HG02610 (cell line): ENCODE data around the gene WDR70.
"Not testable (repeated sequence)": the region's sequence is repeated elsewhere in the genome, so short reads cannot be mapped to it uniquely, and the experiment has no call there.

ENCODE experiments used
- ATAC-seq: cut with Tn5 transposase; IDR thresholded peaks from one replicate; pipeline ENCODE4 v1.9.1; 2021; ENCODE audit warnings: mild to moderate bottlenecking, moderate library complexity; ENCODE audit not compliant: unreplicated experiment

The WDR70 gene

DNA sequence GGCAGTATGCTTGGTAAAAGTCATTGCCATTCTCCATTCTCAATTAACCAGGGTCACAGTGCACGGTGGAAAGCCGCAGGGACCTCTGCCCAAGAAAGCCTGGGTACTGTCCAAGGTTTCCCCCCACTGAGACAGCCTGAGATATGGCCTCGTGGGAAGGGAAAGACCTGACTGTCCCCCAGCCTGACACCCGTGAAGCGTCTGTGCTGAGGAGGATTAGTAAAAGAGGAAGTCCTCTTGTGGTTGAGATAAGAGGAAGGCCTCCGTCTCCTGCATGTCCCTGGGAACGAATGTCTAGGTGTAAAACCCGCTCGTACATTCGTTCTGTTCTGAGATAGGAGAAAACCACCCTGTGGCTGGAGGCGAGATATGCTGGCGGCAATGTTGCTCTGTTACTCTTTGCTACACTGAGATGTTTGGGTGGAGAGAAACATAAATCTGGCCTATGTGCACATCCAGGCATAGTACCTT, 293.0 kb downstream of the WDR70 start:
- ATAC-seq, result peak; percentile 88

DNA sequence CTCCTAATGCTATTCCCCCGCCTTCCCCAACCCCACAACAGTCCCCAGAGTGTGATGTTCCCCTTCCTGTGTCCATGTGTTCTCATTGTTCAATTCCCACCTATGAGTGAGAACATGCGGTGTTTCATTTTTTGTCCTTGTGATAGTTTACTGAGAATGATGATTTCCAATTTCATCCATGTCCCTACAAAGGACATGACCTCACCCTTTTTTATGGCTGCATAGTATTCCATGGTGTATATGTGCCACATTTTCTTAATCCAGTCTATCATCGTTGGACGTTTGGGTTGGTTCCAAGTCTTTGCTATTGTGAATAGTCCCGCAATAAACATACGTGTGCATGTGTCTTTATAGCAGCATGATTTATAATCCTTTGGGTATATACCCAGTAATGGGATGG, 295.2 kb downstream of the WDR70 start:
- ATAC-seq, result not testable (repeated sequence)

DNA sequence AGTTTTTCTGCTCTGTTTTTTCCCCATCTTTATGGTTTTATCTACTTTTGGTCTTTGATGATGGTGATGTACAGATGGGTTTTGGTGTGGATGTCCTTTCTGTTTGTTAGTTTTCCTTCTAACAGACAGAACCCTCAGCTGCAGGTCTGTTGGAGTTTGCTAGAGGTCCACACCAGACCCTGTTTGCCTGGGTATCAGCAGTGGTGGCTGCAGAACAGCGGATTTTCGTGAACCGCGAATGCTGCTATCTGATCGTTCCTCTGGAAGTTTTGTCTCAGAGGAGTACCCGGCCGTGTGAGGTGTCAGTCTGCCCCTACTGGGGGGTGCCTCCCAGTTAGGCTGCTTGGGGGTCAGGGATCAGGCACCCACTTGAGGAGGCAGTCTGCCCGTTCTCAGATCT, 300.2 kb downstream of the WDR70 start:
- not testable (repeated sequence) for ATAC-seq

DNA sequence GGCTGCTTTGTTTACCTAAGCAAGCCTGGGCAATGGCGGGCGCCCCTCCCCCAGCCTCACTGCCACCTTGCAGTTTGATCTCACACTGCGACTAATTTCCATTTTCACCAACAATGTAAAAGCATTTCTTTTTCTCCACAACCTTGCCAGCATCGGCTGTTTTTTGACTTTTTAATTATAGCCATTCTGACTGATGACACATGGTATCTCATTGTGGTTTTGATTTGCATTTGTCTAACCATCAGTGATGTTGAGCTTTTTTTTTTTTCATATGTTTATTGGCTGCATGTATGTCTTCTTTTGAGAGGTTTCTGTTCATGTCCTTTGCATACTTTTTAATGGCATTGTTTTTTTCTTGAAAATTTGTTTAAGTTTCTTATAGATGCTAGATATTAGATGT, 300.8 kb downstream of the WDR70 start:
- ATAC-seq, result not testable (repeated sequence)

DNA sequence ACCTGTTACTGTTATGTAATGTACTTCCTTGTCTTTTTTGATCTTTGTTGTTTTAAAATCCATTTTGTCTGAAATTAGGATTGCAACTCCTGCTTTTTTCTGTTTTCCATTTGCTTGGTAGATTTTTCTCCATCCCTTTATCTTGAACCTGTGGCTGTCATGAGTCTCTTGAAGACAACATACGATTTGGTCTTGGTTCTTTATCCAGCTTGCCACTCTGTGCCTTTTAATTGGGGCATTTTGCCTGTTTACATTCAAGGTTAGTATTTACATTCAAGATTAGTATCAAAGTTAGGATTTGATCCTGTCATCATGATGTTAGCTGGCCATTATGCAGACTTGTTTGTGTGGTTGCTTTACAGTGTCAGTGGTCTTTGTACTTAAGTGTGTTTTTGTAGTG, 304.0 kb downstream of the WDR70 start:
- ATAC-seq, result no peak

DNA sequence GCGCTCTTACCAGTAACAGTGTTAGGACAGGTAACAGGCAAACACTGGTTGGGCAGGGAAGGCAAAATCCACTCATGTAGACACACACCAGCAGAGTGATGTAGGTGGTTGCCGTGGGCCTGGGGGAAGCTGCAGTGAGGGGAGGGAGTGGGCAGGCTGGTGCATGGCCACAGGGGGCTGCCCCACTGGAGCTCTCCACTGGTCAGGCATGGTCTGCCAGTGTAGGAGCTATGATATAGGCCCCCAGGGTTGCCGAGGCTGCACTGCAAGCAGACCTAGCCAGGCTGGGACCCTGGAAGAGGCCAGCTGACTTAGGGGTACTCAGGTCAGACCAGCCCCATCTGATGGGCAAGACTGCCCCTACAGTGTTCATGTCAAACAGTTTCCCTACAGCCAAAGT, 306.1 kb downstream of the WDR70 start:
- ATAC-seq, result no peak

DNA sequence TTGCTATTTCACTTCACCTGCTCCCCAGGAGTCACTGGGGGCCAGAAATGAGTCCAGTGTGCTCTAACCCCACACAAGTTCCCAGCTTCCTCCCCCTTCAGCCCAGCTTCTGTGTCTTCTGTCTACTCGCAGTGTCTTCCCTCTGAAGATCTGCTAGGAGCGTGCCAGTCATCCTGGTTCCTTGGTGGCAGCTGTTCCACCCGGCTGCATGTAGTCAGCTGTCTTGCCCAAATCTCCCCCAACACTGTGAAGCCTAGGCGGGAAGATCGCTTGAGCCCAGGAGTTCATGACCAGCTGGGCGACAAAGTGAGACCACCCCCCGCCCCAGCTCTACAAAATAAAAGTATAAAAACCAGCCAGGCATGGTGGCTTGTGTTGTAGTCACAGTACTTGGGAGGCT, 306.7 kb downstream of the WDR70 start:
- no peak for ATAC-seq

DNA sequence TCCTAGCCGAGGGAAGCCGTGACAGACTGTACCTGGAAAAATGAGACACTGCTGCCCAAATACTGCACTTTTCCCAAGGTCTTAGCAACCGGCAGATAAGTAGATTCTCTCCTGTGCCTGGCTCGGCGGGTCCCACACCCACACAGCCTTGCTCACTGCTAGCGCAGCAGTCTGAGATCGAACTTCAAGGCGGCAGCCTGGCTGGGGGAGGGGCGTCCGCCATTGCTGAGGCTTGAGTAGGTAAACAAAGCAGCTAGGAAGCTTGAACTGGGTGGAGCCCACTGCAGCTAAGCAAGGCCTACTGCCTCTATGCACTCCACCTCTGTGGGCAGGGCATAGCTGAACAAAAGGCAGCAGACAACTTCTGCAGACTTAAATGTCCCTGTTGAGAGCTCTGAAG, 309.8 kb downstream of the WDR70 start:
- ATAC-seq, result not testable (repeated sequence)

DNA sequence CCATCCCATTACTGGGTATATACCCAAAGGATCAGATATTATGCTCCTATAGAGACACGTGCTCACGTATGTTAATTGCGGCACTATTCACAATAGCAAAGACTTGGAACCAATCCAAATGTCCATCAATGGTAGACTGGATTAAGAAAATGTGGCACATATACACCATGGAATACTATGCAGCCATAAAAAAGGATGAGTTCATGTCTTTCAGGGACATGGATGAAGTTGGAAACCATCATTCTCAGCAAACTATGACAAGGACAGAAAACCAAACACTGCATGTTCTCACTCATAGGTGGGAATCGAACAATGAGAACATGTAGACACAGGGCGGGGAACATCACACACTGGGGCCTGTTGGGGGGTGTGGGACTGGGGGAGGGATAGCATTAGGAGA, 315.2 kb downstream of the WDR70 start:
- ATAC-seq, result not testable (repeated sequence)

DNA sequence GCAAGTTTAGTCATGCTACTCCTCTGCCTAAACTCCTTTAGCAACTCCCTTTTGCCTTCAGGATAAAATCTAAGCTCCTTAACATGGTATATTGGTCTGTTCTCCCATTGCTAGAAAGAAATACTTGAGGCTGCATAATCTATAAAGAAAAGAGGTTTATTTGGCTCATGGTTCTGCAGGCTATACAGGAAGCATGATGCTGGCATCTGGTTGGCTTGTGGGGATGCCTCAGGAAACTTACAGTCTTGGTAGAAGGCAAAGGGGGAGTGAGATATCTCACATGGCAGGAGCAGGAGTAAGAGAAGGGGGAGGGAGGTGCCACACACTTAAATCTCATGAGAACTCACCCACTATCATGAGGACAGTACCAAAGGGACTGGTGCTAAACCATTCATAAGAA, 315.7 kb downstream of the WDR70 start:
- ATAC-seq, result no peak

DNA sequence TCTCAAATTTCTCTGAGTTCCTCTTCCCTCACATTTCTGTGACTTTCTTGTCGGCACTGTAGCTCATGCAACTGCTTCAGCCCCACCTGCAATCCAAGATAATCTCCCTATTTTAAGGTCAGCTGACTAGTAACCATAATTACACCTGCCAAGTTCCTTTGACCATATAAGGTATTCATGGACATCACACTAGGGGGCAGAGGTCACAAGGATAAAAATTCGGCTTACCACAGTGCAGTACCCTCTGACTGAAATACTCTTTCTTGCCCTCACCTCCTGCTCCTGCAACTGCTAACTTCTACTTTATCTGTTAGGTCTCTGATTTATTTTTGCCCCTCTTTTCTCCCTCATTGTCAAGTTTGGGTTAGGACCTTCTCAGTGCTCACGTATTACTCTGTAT, 316.5 kb downstream of the WDR70 start:
- no peak for ATAC-seq

DNA sequence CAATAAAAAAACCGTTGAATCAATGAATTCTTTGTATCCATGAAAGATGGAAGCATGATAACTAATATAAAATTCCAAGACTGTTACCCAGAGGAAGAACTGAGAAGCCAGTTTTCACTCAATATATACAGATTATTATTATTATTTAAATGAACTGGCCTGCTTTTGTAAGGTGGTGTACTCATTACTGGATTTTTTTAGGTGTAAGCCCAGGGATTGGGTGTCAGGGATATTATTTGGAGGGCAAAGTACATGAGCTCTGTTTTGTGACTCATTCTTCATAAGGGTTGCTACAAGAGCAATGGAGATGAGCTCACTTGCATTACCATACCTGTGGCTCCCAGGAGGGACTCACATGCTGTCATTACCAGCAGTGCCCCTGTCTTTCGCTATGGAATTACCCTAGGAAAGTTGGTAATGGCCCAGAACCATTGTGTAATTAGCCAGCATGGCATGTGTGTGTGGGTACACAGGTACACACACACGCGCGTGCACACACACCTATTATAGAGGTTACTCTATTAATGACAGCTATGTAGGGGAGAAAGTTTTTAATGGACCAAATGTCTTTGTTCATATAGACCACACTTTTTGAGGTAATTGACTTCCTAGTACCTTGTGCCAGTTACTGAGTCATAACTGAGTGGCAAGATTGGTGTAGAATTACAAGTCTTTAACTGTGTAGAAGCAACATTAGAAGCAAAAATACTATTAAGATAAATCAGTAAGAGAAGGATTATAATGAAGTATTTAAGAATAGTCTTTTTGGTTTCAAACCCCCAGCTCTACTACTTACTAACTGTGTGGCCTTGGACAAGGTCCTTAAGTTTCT, 317.3 kb downstream of the WDR70 start:
- no peak for ATAC-seq

DNA sequence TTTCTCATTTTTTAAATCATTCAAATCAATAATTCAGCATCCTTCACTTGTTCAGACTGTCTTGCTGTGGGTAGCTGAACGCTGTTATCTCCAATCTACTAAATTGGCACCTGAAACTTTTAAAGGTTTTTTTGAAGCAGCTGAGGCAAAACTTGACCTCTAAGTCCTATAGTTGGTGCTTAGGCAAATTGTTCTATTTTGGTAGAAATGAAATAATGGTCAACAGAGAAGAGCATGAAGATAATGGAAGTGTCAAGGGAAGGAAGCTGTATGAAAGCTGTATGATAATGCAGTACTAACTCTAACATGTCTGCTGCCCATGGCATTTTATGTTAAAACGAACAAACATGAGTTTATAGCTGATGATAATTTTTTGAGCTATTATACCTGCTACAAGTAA, 322.8 kb downstream of the WDR70 start:
- no peak for ATAC-seq

DNA sequence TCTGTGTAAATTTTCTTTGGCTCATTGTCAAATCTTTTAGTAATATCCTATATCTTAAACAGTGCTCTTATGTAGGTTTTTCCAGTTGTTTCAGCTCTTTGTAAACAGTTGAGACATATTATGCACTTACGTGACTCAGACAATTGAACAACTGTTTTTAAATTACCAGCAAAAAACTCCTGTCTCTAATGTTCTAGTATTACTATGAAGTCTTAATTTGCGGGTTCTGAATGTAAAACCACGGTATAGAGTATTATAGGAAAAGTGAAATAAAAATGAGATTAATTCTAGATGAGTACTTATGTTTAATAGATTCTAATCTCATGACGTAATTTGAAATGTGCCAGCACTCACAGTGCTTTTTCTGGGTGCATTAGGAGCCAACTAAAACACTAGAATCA, 324.7 kb downstream of the WDR70 start:
- no peak for ATAC-seq

DNA sequence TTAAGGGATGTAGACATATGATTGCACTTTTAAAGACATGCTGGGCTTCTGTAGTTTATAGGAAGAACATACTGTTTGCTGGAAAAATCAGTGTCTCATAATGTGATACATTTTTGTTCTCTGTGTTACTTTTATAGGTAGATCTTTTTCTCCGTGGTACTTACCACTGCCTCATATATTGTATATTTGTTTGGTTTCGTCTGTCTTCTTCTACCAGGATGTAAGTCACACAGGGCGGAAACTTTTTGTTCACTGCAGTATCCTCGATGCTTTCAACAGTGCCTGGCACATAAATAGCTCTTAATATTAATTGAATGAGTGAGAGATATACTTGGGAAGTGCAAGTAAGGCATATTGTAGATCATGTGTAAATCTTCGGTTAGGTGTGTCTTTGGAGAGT, 325.3 kb downstream of the WDR70 start:
- no peak for ATAC-seq

DNA sequence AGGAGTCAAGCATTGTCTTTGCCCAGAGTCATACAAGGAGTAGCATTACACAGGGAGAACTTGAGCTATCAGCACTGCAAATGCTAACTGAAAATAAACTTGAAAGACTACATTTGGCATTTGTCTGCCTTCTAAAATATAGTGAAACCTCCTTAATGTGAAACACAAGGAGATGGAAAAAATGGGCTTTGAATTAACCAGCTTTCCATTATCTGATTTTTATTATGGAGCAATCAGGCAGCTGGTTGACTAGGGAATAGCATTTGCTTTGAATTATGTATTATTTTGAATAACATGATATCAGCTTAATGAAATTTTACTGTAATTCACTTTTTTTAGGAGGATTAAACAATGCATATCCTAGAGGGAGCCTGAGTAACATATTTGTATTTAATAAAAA, 329.9 kb downstream of the WDR70 start:
- no peak for ATAC-seq

DNA sequence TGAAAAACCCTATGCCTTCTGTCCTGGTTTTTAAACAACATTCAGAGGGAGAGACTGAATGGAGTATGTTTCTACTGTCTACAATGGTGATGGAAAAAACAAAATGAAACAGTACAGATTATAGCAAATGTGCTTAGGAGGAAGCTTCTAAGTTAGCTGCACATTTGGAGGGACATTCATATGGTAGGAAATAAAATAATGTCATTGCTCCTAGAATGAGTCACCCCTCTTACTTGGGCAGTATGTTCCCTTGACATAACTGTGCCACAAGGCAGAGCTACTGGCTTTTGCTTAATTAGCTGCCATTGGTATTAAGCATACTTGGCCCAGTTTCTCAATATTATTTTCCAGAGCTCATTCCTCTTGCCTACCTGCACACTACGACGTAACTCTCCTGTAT, 331.8 kb downstream of the WDR70 start:
- ATAC-seq, result no peak

DNA sequence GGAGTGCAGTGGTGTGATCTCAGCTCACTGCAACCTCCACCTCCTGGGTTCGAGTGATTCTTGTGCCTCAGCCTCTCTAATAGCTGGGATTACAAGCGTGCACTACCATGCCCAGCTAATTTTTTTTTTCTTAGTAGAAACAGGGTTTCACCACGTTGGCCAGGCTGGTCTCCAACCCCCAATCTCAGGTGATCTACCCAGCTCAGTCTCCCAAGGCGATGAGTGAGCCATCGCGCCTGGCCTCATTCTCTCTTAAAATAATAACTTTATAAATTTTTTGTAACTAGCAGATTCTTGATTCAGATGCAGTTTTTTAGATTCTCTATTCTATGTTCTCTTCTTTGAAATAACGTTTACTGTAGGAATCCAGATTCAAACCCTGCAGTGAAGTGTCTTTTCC, 333.6 kb downstream of the WDR70 start:
- no peak for ATAC-seq

DNA sequence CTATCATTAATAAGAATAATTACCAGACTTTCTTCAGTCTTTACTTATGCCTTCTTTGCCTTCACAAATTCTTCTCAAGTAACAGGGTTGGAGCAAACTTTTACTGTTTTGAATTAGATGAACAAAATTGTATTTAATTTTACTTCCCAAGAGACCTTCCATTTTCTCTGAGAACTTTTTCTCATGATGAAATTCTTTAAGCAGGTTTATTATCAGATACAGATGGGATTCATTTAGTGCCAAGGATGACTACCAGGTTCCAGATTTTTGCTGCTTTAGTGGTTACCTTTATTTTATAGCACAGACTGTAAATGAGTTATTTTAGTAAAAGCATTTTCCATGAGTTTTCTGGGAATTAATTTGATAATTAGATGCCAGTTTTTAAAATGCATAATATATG, 335.6 kb downstream of the WDR70 start:
- no peak for ATAC-seq

DNA sequence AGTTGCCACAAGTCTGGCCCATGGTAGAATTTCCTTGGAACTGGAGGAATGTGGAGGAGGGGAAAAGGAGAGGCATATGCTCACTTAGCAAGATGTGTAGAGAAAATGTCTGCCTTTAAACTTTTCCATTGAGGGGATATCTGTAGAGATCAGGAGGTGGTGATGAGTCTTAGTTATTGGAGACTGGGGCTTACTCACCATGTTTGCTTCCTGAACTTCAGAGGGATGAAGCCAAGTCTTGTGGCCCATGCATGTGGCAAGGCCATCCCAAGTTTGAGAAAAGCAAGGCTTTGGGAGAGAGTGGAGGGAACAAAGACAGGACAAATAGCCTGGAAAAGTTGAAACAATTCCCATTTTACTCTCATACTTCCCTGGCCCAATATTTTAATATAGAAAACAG, 336.2 kb downstream of the WDR70 start:
- ATAC-seq, result no peak

DNA sequence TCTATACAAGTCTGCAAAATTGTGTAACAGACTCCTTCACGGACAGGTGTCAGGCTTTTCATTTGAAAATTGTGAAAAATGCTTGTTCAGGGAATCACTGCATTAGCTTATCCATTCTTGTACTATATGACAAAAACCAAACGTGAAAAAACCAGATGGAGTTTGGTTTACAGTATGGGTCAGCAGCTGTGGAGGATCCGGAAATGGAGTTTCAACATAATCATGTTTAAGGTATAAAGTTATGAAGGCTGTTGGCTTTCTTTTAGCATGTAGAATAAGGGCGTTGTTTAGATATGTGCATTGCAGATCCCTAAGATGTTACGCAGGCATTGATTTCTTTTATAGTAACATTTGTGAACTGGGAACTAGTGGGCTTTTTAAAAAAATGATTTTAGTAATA, 336.9 kb downstream of the WDR70 start:
- ATAC-seq, result no peak

DNA sequence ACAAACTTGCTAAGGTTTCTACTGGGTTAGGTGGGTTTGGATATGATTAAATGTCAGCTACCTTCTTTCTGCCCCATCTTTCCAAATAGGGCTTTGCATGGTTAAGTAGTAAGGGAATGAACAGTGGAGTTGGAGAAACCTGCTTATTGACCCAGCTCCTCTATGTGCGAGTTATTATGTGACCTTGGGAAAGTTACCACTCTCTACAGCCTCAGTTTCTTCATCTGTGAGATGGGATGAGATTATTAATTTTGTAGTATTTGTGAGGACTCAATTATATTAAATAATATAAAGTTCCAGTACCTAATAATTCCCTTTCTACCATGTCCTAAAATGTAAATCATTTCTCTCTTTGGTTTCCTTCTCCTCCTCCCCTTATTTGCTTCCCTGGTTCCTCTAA, 337.3 kb downstream of the WDR70 start:
- no peak for ATAC-seq

DNA sequence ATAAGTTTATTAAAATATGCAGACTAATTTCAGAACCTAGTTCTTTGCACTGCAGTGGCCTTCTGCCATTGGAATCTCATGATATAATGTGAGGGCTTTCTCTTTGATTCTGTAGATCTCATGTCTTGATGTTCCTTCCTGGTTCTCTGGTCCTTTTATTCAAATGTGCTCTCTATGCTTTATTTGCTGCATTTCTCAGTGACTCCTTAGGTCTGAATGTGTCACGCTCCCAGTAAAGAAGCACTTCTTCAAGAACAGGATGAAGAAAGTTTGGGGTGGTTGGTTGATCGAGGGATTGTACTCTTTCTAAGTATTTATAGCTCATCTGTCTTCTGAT, 338.1 kb downstream of the WDR70 start:
- ATAC-seq, result no peak
